AG04449 (cell line): ENCODE measurements around the gene IQCE.
"Not testable (repeated sequence)": the region's sequence is repeated elsewhere in the genome, so short reads cannot be mapped to it uniquely, and the experiment has no call there.

Source experiments
- CTCF ChIA-PET: fragments of 350-600 bp; formaldehyde crosslinking; extraction: SDS; loops from one replicate; lab custom pipeline; 2021; ENCODE audit warnings: antibody characterized with exemption; lab: Yijun Ruan, JAX
- POLR2A ChIA-PET: fragments of 400-600, 350-600 bp; formaldehyde crosslinking; extraction: SDS; loops from one replicate; lab custom pipeline; 2020; ENCODE audit warnings: antibody characterized with exemption, inconsistent platforms; lab: Yijun Ruan, JAX
- DNase-seq: peaks from one replicate; pipeline ENCODE4 v3.0.0-alpha.2; 2010; ENCODE audit warnings: low read depth, low spot score
- H3K4me3 ChIP-seq: 2 replicates; pipeline ENCODE4 v1.5.1; 2011; ENCODE audit warnings: low read depth, mild to moderate bottlenecking, control low read depth, low read length
- CTCF ChIP-seq: IDR thresholded peaks from one replicate; pipeline ENCODE4 v1.5.1; 2011; ENCODE audit warnings: mild to moderate bottlenecking, moderate library complexity, low read length, control low read depth, inconsistent platforms; ENCODE audit not compliant: insufficient read depth; ENCODE audit errors: missing control alignments

Gene IQCE

GRCh38 chr7:2555121-2556052, 3.4 kb upstream of the IQCE start, which contains the start of gene BRAT1:
Gene BRAT1, minus strand, starts transcription at chr7:2555524. Its CDS starts 1,093 bp downstream, at chr7:2554431.
- DNase-seq, result peak; percentile 49
- TF ChIP-seq CTCF, result peak; percentile 61
- POLR2A ChIA-PET, result no interaction called here
- H3K4me3 ChIP-seq, result peak within 1 kb of the TSS; percentile 74
- CTCF ChIA-PET, result interaction anchor here (0.7 to 1.9 kb wide), 6 partner anchors 58 to 112 kb away, joined by 3 to 5 read pairs (median 4); no protein-coding TSS in a partner anchor

DNA sequence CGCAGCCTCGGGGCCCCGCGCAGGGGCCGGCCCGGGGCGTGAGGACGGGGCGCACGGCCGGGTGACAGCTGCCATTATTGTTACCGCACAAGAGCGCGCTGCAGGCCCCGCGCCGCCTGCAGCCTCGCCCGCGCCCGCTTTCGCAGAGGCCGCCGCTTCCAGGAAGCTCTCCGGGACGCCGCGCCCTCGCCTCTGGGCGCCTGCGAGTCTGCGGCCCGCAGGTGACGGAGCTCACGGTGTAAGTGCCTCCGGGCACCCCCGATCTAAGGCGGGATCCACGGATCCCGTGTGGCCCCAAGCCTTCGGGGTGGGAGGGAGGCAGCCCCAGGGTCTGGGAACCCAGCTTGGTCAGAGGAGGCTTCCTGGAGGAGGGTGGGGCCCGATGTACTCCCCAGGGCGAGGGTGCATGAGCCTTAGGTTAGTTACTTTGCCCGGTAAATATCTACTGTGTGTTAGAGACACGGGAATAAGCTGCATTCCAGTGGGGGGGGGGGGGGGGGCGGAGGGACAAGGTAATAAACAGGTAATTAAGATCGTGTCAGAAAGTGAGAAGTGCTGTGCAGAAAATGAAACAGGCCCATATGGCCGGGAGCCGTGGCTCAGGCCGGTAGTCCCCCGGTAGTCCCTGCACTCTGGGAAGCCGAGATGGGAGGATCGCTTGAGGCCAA, 638 bp downstream of the IQCE start:
- no peak for DNase-seq
- ChIA-PET CTCF (interaction anchor here (0.8 to 3.0 kb wide), 5 partner anchors 8 to 151 kb away, joined by 3 to 15 read pairs (median 6); no protein-coding TSS in a partner anchor), POLR2A (interaction anchor here (0.6 to 1.6 kb wide), 2 partner anchors 54 to 66 kb away, joined by 4 read pairs; no protein-coding TSS in a partner anchor)
- H3K4me3 ChIP-seq, result peak overlapping the region; percentile 79
- TF ChIP-seq CTCF, result no peak

GRCh38 chr7:2563955-2564354, 5.2 kb downstream of the IQCE start:
- CTCF ChIA-PET, result interaction anchor here (0.8 to 1.9 kb wide), 3 partner anchors 8 to 146 kb away, joined by 3 to 4 read pairs (median 3); no protein-coding TSS in a partner anchor
- DNase-seq, POLR2A ChIA-PET: not testable (repeated sequence)

DNA sequence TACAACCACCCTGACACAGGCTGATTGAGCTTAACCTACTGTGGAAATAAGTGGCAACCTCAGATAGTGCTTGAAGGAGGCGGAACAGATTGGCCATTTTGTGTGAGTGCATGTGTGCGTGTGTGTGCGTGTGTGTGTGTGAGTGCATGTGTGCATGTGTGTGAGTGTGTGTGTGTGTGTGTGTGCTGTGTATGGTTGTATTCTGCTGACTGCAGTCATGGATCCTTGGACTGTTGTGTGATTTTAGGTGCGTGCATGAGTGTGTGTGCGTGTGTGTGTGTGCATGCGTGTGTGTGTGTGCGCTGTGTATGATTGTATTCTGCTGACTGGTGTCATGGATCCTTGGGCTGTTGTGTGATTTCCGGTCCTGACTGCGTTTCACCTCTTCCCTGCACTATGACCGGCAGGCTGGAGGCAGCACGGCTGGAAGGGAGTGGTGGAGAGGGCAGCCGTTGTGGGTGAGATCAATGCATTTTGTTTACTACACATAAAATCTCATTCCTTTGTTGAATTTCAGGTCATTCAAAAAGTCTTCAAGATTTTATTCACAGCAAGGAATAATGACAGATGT, 6.3 kb downstream of the IQCE start:
- no peak for TF ChIP-seq CTCF
- no peak overlapping the region for H3K4me3 ChIP-seq
- no peak for DNase-seq
- ChIA-PET CTCF (no interaction called here), POLR2A (no interaction called here)

More at GRCh38 chr7:2563955-2564354, 5.2 kb downstream of the IQCE start:
- H3K4me3 ChIP-seq, result not testable (repeated sequence)

GRCh38 chr7:2566348-2566889, 7.6 kb downstream of the IQCE start:
- ChIA-PET POLR2A (no interaction called here), CTCF (interaction anchor here (0.8 to 3.9 kb wide), 13 partner anchors 9 to 162 kb away, joined by 3 to 68 read pairs (median 4); partner anchors contain the start of gene AMZ1)
- no peak overlapping the region for H3K4me3 ChIP-seq
- TF ChIP-seq CTCF, result no peak
- no peak for DNase-seq
